ENCODE data around the gene LRRC49. TPM values are rescaled to one million over a fixed set of nuclear protein-coding genes. Genes with fewer than 3 reads are reported as not detected.

Gene LRRC49
- total RNA-seq, 1 experiment from 2014 or later: 8.3 TPM

- no peak overlapping the region for H3T11ph ChIP-seq (ENCODE audit: low read length)
- H3K27ac ChIP-seq (ENCODE audit: insufficient read length, low read depth, low read length): no peak overlapping the region
- no peak overlapping the region for H3K4ac ChIP-seq (ENCODE audit: low read depth, low read length)
- no peaks in the 10 kb centered on the region for H3K23me2 ChIP-seq (ENCODE audit: insufficient read length, low read depth, low read length, poor library complexity, severe bottlenecking)
- H4K5ac ChIP-seq (ENCODE audit: insufficient read length, low read depth, low read length): no peak overlapping the region
- Mint-ChIP-seq H3K4me3 (peak overlapping the region in 1 of 2 experiments; percentile 57; a peak in 3 of 5 replicates), H3K9me3 (peaks cover 22 to 34% of the 10 kb centered on the region in 2 experiments), H3K36me3 (ENCODE audit: insufficient read depth in 1 of 3, low read depth in 3 of 3) (peaks cover 3 to 30% (median 7%) of the 10 kb centered on the region in 3 experiments; a peak in 6 of 7 replicates), H3K4me1 (peaks cover 27 to 28% of the 10 kb centered on the region in 2 experiments), H3K27me3 (ENCODE audit: low read depth) (peaks cover 100% of the 10 kb centered on the region), H3K27ac (peak overlapping the region in 1 of 3 experiments; percentile 70; a peak in 1 of 7 replicates)
- no peak overlapping the region for H3K14ac ChIP-seq (ENCODE audit: insufficient read depth, low read length)
- no peak overlapping the region for H4K91ac ChIP-seq (ENCODE audit: insufficient read length, low read depth, low read length)
- H3K23ac ChIP-seq (ENCODE audit: insufficient read length, low read depth, low read length): no peak overlapping the region
- no peaks in the 10 kb centered on the region for H4K20me1 ChIP-seq (ENCODE audit: control insufficient read depth, insufficient read depth, insufficient read length)
- DNase-seq: peak; percentile 70
- H2BK12ac ChIP-seq (ENCODE audit: insufficient read length, low read depth, low read length): no peak overlapping the region
- H3K9ac ChIP-seq (ENCODE audit: extremely low read depth, insufficient read length, low read length): no peak overlapping the region
- H2BK20ac ChIP-seq (ENCODE audit: low read depth, low read length, poor library complexity, severe bottlenecking): no peak overlapping the region
- no peak for TF ChIP-seq CTCF (conservative IDR thresholded peaks at IDR 0.05)
- H3K56ac ChIP-seq (ENCODE audit: insufficient read length, low read depth, low read length): no peak overlapping the region
- H2AFZ ChIP-seq (ENCODE audit: low read length): no peak overlapping the region
- no peak overlapping the region for H2BK15ac ChIP-seq (ENCODE audit: low read depth, low read length)
- H3K18ac ChIP-seq (ENCODE audit: insufficient read length, low read depth, low read length): no peak overlapping the region
- no peak overlapping the region for H2AK5ac ChIP-seq (ENCODE audit: insufficient read length, low read length)
- H3K4me1 ChIP-seq (ENCODE audit: insufficient read depth, low read length): peaks cover 10% of the 10 kb centered on the region; the same call in 1 of the 2 replicates
- no peak overlapping the region for H2BK5ac ChIP-seq (ENCODE audit: insufficient read length, low read length)
- no peak overlapping the region for H2BK120ac ChIP-seq (ENCODE audit: low read depth, low read length, poor library complexity, severe bottlenecking)
- H3K9me3 ChIP-seq (ENCODE audit: control insufficient read depth, low read depth, low read length): no peaks in the 10 kb centered on the region
- no peaks in the 10 kb centered on the region for H3K79me2 ChIP-seq (ENCODE audit: insufficient read depth, low read length)
- H3K79me1 ChIP-seq (ENCODE audit: insufficient read depth, low read depth, low read length, poor library complexity, severe bottlenecking): no peaks in the 10 kb centered on the region
- WGBS (ENCODE audit: extremely low coverage, insufficient read length, low lambda C conversion rate): no CpG with 5 or more reads among the region's 3 CpGs
- no peak overlapping the region for H4K8ac ChIP-seq (replicated peaks; ENCODE audit: insufficient read length, low read depth, low read length)
- H3K4me2 ChIP-seq (ENCODE audit: insufficient read depth, insufficient read length, low read length): peak overlapping the region; percentile 10
- peaks cover 15% of the 10 kb centered on the region; the same call in 1 of the 2 replicates for H3K27me3 ChIP-seq (ENCODE audit: insufficient read depth, low read length)
Observed at GRCh38 chr15:71085809-71086208, 193.2 kb downstream of the LRRC49 start.
